Stromal cell of bone marrow (primary cell): ENCODE results near the gene SUMO3.

Source experiments
- DNase-seq: peaks from one replicate; pipeline ENCODE4 v3.0.0-alpha.2; 2012; ENCODE audit warnings: low read depth

The SUMO3 gene

DNA sequence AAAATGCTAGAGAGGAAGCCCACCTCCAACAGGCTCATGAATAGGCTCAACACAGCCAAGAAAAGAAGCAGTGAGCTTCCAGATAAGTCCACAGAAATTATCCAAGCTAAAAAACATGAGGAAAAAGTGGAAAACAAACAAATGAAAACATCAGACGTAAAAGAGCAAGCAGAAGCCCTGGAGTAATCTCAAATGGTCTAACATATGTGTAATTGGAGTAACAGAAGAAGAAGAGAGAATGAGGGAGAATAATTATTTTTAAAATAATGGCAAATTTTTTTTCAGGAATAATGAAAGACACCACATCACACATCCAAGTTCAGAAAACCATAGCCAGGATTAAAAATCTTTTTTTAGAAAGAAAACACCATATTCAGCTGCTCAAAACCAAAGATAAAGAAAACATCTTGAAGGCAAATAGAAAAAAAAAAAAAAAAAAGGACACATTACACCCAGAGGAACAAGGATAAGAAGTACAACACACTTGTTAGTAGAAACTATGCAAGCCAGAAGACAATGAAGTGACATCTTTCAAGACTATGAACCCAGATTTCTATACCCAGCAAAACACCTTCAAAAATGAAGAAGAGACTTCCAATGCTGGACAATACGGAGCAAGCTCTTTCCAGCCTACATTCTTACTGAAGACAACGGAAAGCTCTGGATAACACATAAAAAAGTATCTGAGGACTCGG is 10.6 kb upstream of the SUMO3 start:
- no peak for DNase-seq

DNA sequence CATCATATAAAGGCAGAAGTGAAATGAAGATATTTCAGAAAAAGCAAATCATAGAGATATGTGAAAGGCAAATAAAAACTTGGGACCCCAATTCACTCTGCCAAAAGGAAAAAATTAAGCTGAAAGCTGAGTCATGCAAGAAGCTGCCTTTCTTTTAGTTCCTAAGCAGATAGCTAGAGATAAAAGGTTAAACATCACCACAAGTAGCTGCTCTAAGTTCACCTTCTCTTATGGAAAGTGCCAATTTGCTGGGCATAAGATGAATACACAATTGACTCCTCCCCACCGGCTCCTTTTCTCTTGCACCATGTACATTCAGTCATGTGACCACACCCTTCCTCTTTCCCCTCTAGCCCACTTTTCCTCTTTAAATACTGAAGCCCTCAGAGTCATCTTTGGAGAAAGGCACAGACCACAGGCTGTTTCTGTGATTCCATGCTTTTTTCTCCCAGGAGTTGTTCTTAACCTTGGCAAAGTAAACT is 5.4 kb upstream of the SUMO3 start:
- no peak for DNase-seq

DNA sequence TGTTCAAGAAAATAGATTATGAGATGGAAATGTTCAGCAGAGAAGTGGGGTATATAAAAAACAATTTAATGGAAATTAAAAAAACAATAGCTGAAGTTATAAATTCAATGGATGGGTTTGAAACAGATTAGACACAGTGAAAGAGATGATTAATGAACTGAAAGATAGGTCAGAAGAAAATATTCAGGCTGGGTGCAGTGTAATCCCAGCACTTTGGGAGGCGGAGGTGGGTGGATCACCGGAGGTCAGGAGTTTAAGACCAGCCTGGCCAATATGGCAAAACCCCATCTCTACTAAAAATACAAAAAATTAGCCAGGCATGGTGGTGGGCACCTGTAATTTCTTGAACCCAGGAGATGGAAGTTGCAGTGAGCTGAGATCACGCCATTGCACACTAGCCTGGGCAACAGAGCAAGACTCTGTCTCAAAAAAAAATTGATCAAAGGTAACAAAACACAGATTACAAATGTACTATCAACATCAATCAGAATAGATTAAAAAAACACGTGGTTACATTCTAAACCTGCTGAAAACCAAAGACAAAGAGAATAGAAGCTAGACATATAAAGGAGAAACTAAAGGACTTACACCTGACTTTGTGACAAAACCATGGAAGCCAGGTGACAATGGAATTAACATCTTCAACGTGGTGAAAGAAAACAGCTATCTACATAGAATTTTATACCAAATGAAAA is 4.8 kb upstream of the SUMO3 start:
- no peak for DNase-seq

DNA sequence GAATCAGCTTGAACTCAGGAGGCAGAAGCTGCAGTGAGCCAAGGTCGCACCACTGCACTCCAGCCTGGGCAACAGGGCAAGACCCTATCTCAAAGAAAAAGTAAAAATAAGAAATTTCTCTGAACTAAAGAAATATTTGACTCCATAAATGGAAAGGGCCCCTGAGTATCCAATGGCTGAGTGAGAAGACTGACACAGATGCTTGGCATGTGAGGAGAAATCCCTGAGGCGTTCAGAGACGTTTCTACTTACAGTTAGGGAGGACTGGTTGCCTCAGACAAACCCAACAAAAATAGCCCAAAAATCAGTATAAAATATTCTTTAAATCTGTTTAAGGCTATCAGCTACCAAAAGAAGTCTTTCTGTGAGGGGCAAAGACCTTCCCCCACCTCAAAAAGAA is 3.0 kb upstream of the SUMO3 start:
- peak; percentile 38 for DNase-seq

DNA sequence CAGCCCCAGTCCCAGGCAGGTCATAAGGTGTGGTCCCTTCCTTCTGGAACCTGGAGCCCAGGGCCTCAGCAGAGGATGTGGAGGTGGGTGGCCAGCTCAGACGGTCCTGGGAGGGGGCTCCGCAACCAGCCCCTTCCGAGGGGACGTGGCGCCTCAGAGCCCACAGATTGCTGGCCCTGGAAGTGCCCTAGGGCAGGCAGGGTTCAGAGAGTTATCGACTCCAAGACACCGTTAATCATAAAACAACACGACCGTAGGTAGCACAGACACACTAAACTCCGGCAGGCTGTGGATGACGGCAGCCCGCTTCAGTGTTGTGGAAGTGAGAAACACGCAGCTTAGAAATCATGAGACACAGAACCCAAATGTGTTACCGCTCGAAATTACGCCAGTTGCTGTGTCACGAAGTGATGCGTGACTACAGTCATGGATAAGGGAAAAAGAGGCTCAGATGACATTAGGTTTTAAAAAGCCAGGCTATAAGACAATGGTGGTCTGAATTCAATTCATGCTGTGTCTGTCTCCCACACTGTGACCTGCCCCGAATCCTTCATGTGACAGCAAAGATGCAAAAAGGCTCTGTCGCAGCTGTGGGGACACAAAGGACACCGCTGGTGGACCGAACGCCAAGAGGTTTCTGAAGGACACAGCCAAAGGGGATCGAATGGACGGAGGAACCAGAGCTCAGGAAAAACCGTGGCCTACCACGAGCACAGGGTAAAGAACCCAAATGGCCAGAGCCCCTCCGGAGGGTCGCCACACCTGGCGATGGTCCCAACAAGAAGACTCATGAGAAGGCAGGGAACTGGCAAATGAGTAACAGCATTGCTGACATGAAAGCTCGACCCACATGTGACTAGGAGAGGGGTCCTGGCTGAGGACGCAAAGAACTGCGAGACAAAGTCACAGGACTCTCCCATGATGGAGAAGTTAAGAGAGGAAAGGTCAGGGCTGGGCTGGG is 1.7 kb upstream of the SUMO3 start:
- no peak for DNase-seq

DNA sequence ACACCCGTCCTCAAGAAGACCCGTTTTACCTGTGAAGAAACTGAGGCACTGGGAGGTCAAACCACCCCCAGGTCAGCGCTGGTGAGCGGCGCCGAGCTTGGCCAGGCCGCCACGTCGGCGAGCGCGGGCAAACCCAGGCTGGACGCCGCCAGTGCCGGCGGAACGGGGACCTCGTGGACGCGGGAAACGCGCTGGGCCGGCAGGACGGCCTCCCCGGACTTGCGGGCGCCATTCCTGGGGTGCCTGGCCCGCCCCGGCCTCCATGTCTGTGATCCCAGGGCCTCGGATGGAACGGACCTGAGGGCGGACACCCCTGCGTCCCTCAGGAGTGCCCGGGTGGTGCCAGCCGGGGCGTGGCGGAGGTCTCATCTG is 764 bp upstream of the SUMO3 start:
- DNase-seq = no peak

DNA sequence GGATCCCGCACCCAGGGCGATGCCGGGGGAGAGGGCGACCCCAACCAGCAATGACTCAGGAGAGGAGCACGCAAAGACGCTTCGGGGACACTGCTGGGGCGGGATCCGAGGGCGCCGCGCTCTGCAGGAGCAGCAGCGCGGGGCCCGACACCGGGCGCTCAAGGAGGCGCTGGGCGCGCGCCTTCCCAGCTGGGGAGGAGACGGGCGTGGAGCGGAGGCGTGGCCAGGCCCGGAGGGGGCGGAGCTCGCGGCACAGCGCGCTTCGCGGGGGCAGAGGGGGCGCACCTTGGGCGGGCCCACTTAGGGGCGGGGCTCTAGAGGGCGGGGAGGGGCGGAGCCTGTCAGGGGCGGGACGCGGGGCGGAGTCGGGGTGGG is 369 bp downstream of the SUMO3 start:
- DNase-seq = peak; percentile 71

DNA sequence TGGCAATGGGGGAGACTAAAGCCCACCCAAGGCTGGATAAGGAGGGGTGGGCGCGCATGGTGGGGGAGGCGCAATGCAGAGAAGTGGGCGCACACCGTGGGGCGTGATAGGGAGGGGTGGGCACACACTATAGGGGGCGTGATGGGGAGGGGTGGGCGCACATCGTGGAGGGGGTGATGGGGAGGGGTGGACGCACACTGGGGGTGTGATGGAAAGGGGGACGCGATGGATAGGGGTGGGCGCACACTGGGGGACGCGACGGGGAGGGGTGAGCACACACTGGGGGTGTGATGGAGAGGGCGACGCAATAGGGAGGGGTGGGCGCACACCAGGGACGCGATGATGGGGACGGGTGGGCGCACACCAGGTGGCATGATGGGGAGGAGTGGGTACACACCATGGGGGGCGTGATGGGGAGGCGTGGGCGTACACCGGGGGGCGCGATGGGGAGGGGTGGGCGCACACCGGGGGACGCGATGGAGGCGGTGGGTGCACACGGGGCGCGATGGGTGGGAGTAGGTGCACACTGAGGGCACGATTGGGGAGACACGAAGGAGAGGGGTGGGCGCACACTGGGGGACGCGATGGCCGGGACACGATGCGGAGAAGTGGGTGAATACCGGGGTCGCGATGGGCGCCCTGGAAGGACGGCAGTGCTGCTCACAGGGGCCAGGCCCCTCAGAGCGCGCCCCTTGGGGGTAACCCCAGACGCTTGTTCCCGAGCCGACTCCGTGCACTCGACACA is 929 bp downstream of the SUMO3 start:
- no peak for DNase-seq

DNA sequence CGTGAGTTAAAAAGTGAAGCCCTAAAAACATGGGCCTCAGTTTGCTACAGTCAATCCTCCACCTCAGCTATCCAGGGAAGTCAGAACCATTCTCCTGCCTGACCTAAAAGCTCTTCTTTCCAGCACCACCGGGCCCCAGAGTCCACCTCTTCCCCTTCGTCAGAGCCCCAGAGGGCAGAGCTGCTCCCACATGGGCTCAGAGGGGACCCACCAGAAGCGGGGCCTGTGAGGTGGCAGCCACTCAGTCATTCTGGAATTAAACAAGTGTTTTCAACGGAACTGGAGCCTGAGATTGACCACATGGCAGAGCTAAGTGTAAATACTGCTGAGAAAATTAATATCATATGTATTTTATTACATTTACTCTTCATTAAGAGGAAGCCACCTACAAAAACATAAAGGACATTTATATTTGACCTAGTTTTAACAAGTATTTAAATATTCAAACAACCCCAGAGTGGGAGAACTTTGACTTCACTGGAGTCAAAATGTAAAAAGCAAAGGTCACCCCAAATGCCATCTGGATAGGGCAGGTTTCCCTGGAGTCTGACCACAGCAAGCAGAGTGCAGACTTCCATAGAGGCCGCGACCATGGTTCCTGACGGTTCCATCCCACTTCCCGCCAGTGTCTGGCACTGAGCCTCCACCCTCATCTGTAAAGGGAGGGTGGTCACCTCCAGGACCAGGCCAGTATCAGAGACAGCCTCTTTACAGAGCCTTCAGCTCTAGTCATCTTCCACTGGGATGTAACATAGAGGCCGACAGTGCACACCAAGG is 1.8 kb downstream of the SUMO3 start:
- no peak for DNase-seq

DNA sequence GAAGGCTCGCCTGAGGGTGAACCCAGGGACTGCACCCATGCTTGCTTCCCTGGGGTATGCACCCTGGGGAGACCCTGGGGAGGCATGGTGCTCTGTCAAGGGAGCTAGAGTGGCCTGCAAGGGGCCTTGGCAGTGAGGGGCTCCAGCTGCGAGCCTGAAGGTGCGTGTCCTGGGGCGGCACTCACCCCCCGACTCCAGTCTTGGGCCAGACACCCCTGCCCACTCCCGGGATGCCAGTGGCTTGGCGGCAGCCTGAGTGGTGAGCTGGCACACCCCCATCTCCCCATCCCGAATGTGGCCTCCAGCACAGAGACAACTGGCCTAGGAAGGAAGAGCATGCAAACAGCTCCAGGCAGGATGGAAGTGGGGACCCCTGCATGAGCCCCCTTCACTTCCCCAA is 2.6 kb downstream of the SUMO3 start:
- DNase-seq = no peak

DNA sequence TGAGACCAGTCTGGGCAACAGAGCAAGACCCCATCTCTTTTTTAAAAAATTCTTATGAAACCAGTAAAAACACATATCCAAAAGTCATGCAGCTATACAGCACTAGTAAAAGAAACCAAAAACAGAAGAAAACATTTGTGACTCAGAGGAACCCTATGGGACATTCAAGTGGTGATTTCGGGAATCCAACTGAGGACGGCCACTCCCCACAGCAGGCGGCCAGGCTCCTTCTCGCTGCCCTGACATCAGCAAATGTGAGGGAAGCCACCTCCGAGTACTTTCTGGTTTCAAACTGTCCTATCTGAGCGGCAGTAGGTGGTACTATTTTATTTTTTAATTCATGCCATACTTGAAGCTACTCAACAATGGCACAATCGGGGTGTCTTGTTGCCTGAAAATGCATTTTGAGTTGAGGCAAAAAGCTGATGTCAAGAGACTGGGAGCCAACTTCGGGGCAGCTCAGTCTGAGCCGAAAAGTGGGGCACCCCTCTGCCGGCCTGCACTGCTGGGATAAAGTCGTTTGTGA is 3.3 kb downstream of the SUMO3 start:
- peak; percentile 59 for DNase-seq

DNA sequence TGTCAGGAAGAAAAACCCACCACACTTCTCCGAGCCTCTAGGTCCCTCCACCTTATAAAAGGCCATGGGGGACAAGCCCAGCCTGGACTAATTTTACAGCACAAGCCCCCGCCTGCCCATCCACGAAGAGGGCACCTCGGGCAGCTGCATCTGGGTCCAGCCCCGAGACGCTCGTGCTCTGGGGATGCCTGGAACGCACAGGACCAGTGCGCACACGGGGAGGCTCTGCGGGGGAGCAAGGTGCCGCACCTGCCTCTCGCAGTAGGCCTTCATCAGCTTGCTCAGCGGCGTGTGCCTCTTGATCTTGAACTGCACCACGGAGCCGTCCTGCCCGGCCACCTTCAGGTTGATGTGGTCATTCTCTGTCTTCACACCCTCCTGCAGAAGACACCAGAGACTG is 4.1 kb downstream of the SUMO3 start:
- DNase-seq = no peak

DNA sequence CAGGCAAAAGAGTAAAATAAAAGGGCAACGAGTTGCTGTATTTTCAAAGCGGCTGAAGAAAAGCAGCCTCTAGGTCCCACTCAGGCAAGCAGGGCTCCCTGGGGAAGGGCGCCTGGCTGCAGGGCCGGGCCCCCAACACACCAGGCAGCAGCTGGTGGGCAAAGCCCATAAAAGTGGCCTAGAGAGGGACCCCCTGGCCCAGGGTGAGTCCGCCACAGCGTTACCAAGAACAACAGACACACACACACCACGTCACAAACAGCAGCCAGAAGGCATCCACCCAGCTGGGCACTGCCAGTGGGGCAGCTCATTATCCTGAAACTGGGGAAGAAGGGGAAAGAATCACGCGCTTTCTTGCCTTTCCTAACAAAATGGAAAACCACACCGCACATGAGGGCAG is 4.7 kb downstream of the SUMO3 start:
- DNase-seq = no peak

DNA sequence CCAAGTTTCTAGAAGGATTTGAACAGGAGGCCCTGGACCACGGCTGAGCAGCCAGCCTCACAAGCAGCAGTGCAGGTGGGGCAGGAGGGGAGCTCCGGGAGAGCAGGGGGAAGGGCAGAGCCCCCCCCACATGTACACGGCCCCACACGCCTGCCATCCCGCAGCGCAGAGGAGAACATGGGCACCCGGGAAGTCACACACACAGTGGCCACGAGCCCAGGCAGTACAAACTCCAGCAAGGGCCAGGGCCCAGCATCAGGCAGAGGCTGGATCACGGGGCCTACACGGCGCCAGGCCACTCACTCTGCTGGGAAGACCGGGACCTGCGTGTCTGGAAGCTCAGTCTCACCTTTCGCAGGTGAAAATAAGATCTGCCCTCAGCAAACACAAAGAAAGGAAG is 5.2 kb downstream of the SUMO3 start:
- DNase-seq = no peak

DNA sequence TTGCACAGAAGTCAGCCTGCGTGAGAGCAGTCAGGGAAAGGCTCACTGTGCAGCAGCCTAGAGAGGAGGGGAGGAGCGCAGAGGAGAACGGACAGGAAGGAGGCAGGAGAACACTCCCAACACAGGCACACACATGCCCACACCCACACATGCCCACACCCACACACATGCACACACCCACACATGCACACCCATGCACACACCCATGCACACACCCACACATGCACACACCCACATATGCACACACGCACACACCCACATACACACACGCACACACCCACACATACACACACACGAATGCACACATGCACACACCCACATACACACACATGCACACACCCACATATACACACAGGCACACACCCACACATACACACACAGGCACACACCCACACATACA is 7.1 kb downstream of the SUMO3 start:
- no peak for DNase-seq

DNA sequence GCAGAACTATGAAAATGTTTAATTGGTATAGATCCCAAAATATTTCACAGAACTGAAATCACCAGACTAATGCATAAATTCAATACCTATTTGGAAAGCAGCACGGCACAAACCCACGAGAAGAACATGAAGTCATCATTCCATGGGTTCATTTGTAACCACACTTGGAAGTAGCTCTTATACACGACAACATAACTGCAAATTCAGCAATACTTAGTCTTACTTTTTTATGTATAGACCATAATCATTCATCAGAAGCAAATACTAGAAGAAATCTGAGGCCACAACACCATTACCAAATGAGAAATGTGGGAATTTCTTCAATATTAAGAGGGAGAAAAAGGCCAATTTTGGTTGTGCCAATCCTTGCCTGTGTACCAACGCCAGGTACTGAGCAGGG is 12.0 kb downstream of the SUMO3 start:
- DNase-seq = no peak

DNA sequence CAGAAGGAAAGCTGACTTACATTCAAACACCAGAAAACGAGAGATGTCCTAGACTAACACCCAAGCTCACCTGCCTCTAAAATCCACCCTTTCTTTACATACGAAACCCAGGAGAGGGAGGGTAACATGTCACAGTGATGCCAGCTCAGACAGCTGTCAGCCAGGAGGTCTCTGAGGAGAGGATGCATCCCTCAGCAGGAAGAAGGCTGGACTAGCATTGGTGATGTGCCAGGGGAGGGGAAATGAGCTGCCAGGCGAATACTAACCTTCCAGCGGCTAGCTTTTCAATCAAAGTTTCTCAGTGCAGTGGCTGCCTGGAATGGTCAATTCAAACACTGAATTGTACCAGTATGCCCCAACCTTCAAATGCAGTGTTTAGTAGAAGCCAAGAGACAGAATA is 12.6 kb downstream of the SUMO3 start:
- no peak for DNase-seq

DNA sequence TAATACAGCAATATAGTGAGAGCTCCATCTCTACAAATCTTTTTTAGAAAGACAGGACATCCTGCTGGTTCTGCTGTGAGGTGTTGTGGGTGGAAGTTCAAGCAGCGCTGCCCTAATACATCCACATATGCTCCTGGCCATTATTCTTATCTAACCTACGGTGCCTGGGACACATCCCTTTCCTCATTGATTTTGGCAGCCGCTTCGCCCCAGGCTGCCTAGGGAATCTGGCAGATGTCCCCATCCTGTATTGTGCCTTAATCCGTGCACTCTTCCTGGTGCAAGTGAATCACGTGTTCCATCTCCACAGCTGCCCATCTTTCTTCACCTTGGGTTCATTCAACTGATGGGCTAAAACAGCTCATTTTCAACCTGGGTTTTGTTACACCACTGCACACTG is 13.1 kb downstream of the SUMO3 start:
- DNase-seq = no peak

DNA sequence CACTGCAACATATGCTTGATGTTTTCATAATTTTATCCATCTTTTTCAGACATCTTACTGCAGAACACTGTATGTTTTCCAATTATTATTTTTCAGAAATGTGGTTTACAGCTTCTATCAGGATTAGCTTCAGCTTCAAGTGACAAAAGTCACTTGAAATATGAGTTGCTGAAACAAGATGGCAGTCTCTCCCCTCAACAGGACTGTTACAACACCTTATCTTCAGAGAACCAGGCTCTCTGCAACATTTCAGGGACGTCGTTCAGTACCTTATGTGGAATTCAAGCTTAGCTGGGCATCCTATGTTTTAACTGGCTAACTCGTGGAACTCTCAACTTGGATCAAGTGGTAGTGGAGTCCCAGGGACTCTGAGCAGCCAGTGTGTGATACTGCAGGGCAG is 14.2 kb downstream of the SUMO3 start:
- DNase-seq = no peak

DNA sequence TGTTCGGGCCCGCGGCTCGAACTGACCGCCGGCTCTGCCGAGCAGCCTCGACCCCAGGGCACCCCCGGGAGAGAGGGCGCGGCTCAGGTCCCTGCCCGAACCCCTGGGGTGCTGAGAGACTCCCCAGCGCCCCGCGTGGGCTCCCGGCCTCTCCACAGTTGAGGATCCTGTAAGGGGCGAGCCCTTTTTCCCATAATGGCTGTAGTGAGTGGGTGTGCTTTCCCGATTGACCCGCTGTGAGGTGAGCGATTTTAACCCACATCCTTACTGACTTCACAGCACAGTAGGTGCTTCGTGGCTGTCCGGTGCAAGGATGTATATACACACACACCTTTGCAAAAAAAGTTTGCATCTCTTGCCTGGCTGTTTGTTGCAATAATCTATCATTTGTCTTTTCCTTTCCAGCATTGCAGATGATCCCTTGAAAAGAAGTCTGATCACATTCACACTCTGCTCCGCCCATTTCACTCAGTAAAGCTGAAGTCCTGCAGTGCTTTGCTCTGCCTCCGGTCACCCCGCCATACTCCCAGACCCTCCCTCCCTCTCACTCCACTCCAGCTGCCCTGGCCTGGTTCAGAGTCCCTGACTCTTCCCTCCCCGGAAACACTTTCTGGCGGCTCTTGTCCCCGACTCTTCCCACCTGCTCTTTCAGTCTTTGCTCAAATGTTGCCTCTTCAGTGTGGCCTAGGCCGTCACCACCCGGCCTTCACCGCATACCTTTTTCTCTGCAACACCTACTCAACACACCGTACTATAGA is 15.3 kb downstream of the SUMO3 start:
- DNase-seq = no peak
